Inferior parietal cortex (tissue), 1 donor: Measurements from ENCODE around the gene MAGEB4.
"Not testable (repeated sequence)": the region's sequence is repeated elsewhere in the genome, so short reads cannot be mapped to it uniquely, and the experiment has no call there.

Experiments used
- DNase-seq: peaks from one replicate; pipeline ENCODE4 v3.0.0-alpha.2; 2016; ENCODE audit errors: extremely low spot score

Gene MAGEB4, protein sequence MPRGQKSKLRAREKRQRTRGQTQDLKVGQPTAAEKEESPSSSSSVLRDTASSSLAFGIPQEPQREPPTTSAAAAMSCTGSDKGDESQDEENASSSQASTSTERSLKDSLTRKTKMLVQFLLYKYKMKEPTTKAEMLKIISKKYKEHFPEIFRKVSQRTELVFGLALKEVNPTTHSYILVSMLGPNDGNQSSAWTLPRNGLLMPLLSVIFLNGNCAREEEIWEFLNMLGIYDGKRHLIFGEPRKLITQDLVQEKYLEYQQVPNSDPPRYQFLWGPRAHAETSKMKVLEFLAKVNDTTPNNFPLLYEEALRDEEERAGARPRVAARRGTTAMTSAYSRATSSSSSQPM

DNA sequence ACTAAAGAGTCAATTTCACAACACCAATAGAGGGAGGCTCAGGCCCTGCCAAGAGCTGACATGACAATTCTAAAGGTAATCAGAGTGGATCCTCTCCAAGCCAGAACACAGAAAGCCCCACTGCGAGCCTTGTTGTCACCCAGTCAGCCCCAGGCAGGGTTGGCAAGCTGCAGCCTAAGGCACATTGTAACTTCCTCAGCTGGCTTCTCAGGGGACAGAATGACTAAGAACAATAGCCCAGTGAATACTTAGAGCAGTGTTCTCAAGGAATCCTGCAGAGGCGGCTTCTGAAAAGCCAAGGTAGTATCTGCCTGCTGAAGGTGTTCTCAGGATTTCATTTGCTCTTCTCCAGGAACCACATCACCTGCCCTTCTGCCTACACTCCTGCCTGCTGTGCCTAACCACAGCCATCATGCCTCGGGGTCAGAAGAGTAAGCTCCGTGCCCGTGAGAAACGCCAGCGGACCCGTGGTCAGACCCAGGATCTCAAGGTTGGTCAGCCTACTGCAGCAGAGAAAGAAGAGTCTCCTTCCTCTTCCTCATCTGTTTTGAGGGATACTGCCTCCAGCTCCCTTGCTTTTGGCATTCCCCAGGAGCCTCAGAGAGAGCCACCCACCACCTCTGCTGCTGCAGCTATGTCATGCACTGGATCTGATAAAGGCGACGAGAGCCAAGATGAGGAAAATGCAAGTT is at the start of gene MAGEB4:
TSS of gene MAGEB4 (plus strand) at position 277 of the 692 bp plus-strand sequence. CDS start at position 413, 136 bp downstream.
- DNase-seq = no peak

DNA sequence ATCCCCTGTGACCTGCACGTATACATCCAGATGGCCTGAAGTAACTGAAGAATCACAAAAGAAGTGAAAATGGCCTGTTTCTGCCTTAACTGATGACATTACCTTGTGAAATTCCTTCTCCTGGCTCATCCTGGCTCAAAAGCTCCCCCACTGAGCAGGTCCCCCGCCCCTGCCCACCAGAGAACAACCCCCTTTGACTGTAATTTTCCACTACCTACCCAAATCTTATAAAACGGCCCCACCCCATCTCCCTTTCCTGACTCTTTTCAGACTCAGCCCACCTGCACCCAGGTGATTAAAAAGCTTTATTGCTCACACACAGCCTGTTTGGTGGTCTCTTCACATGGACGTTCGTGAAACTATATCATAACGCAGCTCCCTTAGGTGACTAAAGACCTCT is 47.9 kb upstream of the MAGEB4 start:
- not testable (repeated sequence) for DNase-seq

DNA sequence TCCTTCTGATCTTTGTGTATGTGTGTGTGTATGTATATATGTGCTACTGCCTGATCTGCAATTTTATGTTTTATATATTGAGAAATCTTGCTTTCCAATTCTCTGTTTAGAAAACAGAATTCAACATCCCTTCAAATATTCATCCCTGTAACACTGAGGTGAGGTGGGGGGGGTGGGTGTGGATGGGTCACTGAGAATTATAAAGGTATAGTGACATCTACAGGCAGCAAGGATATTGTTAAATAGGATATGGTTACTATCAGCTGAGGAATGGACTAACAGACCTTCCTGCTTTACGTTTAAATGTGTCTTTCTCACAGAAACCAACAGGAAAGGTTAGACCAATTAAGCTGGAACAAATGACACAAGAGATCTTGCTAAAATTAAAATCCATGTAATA is 45.5 kb upstream of the MAGEB4 start:
- no peak for DNase-seq

DNA sequence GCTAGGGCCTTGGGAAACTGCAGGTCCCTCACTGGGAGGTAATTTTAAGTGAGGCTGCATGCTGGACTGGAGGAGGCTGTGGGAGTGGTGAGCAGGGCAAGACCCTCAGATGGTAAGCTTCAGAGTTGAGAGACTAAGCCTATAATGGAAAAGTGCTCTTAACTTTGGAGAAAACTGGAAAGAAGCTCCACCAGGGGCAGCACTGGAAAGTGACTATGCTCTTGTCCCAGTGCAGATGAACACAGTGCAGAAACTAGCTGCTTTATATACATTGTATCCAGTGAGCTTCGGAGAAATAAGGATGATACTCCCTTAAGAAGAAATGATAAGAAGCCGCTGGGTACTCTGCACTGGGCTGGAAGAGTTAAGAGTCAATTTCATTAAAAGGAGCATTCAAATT is 29.6 kb upstream of the MAGEB4 start:
- DNase-seq = no peak

DNA sequence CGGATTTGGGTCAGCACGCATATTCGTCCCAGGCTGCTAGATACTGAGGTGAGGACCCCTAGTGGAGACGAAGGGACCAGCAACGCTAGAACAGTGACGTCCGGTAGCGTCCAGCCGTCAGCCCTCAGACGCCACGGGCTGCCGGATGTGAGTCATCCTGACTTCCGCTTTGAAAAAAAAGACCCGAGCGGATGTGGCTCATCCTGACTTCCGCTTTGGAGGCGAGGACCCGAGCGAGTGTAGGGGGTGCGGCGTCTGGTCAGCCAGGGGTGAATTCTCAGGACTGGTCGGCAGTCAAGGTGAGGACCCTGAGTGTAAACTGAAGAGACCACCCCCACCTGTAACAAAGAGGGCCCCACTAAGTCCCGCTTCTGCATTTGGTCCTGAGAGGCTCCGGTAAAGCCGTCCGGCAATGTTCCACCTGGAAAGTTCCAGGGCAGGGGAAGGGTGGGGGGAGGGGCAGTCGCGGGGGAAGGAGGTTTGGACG is 26.4 kb upstream of the MAGEB4 start, which contains the start of gene MAGEB2:
TSS of gene MAGEB2 (plus strand) at position 207 of the 487 bp plus-strand sequence. CDS start 3,018 bp downstream, outside the sequence.
- peak; percentile 6 for DNase-seq

DNA sequence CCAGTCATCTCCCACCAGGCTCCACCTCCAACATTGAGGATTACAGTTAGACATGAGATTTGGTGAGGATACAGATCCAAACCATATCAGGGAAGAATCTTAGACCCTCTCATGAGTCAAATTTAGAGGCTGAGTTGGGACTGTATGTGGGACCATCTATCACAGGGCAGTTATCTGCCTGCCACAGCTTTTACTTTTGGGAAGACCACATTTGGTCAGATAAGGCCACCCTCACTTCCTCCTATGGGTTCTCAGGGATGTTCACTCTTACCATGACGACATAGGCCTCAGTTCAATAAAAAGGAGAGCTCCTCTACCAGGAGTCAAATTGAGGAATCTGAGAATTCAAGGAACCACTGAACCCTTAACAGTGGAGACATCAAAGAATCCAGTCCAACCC is 24.3 kb upstream of the MAGEB4 start:
- no peak for DNase-seq

DNA sequence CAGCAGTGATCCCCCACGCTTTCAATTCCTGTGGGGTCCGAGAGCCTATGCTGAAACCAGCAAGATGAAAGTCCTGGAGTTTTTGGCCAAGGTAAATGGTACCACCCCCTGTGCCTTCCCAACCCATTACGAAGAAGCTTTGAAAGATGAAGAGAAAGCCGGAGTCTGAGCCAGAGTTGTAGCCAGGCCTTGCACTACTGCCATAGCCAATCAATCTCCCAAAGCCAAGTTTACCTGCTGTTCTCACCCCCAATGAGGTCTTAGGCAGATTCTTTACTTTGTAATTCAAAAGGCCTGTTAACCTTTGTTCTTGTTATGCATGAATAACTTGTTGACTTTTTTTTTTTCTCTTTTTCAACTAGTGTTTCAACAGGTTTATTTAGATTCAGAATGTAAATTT is 22.4 kb upstream of the MAGEB4 start:
- no peak for DNase-seq

DNA sequence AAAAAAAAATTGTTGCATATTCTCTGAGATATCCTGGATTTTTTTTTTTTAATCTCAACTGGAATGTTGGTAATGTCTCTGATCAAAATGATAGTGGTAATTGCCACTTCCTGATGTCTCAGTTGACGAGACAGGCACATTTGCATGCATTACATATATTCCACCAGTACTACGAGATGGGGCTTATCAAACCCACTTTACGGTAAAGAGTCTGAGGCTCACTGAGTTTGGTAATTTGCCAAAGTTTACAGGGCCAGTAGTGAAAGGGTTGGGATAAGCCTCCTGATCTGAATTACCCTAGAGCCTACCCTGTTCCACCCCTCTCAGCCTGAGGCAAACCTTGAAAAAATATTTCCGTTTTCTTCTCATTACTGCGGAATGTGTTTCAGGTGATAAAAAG is 21.1 kb upstream of the MAGEB4 start:
- no peak for DNase-seq

DNA sequence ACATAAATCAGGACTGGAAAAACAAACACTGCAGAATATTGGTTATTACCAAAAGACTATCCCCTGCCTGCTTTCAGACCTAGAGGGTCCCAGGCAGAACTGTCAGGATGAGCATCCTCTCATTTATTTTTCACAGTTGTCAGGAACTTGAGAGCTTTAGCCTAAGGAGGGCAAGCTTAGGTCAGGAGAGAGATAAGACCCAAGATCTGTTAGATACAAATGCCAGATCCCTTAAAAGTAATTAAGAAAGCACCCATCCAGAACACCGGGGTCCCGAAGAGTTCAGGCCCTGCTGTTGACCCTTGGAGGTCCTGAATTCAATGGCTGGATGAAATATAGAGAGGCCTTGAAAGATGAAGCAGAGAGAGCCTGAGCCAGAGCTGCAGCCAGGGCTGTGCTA is 17.3 kb upstream of the MAGEB4 start:
- DNase-seq = no peak

DNA sequence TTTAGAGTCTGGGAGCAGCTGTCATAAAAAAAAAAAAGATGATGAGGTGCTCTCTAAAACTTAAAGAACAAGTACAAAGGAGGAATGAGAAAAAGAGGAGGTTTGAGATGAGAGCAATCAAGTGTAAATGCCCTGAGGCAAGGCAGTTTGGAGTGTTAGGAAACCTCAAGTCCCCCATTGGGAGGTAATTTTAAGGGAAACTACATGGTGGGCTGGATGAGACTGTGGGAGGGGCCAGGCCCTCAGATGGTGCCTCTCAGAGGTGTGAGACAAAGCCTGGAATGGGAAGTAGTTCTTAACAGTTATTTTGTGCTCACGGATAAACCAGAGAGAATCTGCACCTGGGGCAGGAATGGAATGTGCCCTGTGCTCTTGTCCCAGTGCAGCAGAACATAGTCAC is 13.3 kb upstream of the MAGEB4 start:
- DNase-seq = no peak

DNA sequence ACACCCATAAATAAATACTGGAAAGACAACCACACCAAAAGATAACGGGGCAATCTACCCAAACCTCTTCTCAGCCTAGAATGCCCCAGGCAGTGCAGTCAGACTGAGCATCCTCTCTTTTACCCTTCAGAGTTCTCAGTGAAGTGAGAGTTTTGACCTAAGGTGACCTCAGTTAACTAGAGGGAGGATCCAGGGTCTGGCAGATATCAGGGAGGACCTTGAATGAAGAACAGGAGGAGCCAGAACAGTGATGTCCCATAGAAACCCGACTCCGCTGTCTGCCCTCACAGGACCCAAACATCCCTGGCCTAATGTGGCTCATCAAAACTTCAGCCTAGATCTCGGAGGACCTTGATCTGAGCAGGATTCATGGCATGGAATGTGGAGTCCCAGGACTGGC is 11.4 kb upstream of the MAGEB4 start, which contains the start of gene MAGEB3:
TSS of gene MAGEB3 (plus strand) at position 263 of the 400 bp plus-strand sequence. CDS start 5,268 bp downstream, outside the sequence.
- no peak for DNase-seq

DNA sequence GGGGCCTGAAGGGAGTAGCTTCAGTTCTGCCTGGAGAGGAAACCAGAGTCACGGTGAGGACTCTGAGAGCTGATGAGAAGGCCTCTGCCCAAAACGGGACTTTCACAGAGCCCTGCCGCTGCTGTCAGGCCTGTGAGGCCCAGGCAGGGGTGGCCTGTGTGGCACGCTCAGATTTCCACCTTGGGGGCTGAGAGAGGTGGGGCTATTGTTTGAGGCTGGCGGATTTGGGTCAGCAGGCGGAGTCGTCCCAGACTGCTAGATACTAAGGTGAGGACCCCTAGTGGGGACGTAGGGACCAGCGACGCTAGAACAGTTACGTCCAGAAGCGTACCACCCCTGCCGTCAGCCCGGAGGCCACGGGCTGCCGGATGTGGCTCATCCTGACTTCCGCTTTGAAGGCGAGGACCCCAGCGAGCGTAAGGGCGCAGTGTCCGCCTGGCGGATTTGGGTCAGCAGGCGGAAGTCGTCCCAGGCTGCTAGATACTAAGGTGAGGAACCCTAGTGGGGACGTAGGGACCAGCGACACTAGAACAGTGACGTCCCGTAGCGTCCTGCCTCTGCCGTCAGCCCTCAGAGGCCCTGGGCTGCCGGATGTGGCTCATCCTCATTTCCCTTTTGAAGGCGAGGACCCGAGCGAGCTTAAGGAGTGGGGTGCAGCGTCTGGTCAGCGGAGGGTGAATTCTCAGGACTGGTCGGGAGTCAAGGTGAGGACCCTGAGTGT is 5.1 kb downstream of the MAGEB4 start, which contains the start of gene MAGEB1:
TSS of gene MAGEB1 (plus strand) at position 378 of the 721 bp plus-strand sequence. CDS start 3,348 bp downstream, outside the sequence.
- peak; percentile 2 for DNase-seq

DNA sequence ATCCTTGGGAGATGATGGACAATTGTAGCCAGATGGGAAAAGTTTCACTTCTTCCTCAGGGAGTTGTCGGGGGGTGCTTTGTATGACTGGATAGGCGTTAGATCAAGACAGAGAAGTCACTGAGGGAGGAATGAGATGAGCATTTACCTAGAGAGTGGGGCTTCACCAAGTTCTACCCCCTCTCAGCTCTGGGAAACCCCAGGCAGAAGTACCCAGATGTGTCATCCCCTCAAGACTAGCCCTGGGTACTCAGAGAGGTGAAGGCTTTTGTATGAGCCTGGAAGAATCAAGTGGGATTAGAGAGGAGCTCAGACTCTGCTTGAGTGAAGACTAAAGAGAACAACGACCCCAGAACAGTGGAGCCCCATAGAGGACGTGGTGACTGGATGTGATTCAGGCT is 7.1 kb downstream of the MAGEB4 start:
- no peak for DNase-seq

DNA sequence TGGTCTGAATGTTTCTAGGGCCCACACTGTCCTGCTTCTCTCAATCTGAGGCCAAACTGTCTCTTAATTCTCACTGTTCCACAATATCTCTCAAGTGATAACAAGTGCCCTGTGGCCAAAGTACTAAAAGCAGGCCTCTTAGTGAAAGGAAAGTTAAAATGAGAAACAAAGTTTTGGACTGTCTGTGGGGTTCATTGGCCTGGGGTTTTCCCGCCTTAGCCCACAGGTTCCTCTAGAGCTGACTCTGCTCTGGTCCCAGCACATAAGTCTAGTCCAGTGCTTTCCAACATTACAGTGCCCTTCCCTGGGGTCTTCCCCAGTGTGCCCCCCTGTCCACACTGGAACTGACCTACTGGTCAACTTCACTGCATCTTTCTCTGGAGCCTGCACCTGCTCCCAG is 11.5 kb downstream of the MAGEB4 start:
- DNase-seq = no peak

DNA sequence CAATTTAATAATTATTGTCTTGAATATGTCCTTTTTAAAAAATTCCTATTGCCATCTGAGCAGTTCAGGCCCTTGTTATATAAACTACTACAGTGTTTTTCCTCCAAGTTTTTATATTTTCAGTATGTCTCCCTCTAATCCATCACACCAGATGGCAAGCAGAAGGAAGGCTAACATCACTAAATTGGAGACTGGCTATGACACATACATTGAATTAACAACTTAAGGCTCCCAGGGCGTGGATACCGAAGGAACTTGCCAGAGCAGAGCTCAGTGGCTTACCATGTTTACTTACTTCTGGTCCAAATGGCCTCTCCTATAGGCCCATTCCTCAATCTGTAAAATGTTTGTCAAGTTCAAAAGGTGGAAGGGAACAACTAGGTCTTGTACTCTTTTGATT is 18.1 kb downstream of the MAGEB4 start:
- DNase-seq = no peak

DNA sequence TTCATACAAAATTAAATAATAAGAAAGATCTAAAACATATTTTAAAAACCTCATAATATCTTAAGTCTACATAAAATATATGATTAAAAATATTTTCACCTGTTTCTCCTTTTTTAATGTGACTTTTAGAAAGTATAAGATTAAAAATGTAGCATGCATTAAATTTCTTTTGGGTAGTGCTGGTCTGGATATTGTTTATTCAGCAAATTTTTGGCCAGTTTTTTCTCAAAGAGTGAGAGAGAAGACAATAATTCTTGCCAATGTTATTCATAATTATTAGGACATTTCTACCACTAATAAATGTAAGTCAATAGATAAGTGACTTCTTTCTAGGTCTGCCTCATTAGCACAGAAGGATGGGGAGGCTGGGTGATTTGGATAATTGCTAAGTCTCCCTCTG is 19.2 kb downstream of the MAGEB4 start:
- DNase-seq = no peak

DNA sequence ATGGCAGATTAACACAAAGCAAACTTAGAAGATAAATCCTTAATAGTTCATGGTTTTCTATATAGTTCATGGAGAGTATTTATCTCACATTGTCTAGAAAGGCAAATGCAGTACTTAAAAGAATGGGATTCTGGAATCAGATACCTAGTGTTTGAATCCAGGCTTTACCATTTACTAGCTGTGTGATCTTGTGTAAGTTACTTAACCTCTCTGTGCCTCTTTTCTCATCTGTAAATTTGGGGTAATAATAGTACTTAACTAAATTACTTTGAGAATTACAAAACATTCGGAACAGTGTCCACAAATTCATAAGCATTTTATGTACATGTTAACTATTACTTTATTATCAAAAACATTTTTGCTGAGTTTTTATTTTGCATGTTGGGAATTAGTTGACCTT is 21.0 kb downstream of the MAGEB4 start:
- DNase-seq = no peak

DNA sequence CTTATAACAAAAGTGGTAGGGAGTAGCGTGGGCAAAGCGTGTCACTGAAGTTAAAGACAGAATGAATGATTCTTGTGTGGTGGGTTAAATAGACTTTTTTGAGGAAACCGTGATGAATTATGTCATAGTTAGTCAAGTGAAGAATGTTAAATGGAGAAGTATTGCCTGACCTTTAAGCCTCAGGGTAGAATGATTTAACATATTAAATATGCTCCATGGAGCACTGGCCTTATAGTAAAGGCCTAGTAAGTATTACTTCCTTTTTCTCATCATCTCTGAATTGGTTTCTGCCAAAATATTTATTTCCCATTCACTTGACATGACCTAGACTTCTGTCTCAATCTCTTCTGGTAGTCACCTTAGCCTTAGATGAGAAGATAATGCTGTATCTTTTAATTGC is 28.8 kb downstream of the MAGEB4 start:
- no peak for DNase-seq

DNA sequence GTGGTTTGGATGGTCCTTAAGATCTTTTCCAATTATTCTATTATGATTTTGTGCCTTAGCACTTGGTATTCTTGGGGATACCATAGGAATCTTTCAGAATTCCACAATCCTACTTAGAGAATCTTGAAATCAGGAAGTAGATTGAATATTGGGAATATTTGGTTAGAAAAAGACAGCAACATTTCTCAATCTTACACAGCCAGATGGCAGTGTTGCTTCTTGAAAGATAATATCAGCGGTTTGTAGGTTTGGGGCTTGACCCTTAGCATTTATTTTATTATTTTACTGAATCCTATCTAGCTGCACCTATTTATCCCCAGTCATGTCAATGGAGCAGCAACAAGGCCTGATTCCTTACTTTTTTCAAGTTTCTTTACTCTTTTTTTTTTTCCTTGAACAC is 33.7 kb downstream of the MAGEB4 start:
- peak; percentile 11 for DNase-seq

DNA sequence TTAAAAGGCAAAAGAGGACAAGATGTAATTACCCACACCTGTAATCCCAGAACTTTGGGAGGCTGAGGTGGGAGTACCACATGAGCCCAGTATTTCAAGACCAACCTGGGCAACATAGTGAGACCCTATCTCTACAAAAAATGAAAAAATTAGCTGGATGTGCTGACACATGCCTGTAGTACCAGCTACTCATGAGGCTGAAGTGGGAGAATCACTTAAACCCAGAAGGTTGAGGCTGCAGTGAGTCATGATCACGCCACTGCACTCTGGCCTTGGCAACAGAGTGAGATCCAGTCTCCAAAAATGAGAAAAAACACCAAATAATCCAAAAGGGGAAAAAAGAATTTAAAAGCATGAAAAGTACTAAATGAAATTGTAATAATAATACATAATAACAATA is 36.6 kb downstream of the MAGEB4 start:
- DNase-seq = no peak

DNA sequence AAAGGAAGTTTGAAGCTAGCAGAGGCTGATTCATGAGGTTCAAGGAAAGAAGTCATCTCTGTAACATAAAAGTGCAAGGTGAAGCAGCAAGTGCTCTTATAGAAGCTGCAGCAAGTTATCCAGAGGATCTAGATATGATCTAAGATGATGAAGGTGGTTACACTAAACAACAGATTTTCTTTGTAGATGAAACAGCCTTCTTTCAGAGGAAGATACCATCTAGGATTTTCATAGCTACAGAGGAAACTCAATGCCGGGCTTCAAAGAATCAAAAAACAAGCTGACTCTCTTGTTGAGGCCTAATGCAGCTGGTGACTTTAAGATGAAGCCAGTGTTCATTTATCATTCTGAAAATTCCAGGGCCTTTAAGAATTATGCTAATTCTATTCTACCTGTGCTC is 38.6 kb downstream of the MAGEB4 start:
- no peak for DNase-seq

DNA sequence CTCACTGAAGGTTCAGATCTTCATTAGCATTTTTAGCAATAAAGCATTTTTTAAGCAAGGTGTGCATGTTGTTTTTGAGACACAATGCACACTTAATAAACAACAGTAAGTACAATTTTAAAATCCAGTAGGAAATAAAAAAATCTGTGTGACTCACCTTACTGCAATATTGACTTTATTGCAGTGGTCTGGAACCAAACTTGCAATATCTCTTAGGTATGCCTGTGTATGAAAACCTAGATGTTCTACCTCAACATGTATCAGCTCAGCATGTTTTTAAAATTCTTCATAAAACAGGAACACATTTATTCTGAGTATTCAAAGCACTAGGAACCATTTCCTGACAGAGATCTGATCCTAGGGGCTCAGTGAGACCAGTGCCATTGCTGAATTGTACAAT is 40.7 kb downstream of the MAGEB4 start:
- DNase-seq = no peak
